ENCODE measurements around the gene LGALS3BP. TPM values are rescaled to one million over a fixed set of nuclear protein-coding genes. Genes with fewer than 3 reads are reported as not detected.
A peak's percentile ranks its signal among the peaks of the same experiment; 100 is the strongest.

Gene LGALS3BP
- total RNA-seq, 1 experiment from 2014 or later: 361 TPM

DNA sequence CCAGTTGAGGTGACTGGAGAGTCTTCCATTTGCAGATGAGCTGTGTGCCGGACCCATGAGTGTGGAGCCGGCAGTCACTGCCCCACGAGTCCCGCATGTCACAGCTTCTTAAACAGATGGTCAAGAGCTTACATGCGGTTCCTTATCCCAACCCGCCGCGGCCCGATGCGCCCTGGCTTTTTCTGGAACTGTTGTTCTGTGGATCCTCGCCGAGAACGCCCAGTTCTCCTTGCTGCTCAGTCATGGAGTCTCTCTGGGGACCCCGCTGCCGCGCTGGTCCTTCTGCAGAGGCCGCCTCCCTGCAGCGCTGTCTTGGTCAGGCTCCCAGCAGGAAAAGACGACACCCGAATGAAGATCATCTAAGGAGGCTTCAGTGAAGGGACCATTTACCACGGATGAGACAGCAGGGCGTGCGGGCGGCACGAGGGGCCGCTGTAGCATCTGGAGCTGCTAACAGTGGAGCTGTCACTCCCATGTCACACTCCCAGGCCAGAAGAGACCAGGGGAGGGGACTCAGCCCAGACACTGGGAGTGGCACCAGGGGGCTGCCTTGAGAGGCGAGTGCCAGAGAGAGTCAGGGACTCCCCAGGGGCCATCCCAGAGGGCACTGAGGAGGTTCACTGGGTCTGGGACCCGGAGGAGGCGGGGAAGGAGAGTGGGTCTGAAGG is 10.8 kb upstream of the LGALS3BP start:
- ChIA-PET CTCF (no interaction called here), POLR2A (no interaction called here)
- no peak for DNase-seq (ENCODE audit: low read depth, low spot score)
- Histone ChIP-seq H3K36me3 (ENCODE audit: control insufficient read depth, insufficient read depth, low read length) (peaks cover 4% of the 10 kb centered on the region), H3K4me1 (ENCODE audit: control insufficient read depth, insufficient read depth, low read length) (peaks cover 16% of the 10 kb centered on the region), H3K9me3 (ENCODE audit: control insufficient read depth, insufficient read depth, low read depth, low read length) (no peaks in the 10 kb centered on the region), H3K27me3 (ENCODE audit: control insufficient read depth, insufficient read depth, low read length) (no peaks in the 10 kb centered on the region), H3K27ac (ENCODE audit: low read length) (no peak overlapping the region), H3K4me3 (ENCODE audit: low read depth in 2 of 2, low read length in 2 of 2) (no peak overlapping the region)
- TF ChIP-seq, protein P1, sequence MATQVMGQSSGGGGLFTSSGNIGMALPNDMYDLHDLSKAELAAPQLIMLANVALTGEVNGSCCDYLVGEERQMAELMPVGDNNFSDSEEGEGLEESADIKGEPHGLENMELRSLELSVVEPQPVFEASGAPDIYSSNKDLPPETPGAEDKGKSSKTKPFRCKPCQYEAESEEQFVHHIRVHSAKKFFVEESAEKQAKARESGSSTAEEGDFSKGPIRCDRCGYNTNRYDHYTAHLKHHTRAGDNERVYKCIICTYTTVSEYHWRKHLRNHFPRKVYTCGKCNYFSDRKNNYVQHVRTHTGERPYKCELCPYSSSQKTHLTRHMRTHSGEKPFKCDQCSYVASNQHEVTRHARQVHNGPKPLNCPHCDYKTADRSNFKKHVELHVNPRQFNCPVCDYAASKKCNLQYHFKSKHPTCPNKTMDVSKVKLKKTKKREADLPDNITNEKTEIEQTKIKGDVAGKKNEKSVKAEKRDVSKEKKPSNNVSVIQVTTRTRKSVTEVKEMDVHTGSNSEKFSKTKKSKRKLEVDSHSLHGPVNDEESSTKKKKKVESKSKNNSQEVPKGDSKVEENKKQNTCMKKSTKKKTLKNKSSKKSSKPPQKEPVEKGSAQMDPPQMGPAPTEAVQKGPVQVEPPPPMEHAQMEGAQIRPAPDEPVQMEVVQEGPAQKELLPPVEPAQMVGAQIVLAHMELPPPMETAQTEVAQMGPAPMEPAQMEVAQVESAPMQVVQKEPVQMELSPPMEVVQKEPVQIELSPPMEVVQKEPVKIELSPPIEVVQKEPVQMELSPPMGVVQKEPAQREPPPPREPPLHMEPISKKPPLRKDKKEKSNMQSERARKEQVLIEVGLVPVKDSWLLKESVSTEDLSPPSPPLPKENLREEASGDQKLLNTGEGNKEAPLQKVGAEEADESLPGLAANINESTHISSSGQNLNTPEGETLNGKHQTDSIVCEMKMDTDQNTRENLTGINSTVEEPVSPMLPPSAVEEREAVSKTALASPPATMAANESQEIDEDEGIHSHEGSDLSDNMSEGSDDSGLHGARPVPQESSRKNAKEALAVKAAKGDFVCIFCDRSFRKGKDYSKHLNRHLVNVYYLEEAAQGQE (IDR thresholded peaks at IDR 0.05; ENCODE audit: insufficient read depth in 1 of 2, low read depth in 2 of 2, low read length in 1 of 2): no peak
- TF ChIP-seq, protein P2, sequence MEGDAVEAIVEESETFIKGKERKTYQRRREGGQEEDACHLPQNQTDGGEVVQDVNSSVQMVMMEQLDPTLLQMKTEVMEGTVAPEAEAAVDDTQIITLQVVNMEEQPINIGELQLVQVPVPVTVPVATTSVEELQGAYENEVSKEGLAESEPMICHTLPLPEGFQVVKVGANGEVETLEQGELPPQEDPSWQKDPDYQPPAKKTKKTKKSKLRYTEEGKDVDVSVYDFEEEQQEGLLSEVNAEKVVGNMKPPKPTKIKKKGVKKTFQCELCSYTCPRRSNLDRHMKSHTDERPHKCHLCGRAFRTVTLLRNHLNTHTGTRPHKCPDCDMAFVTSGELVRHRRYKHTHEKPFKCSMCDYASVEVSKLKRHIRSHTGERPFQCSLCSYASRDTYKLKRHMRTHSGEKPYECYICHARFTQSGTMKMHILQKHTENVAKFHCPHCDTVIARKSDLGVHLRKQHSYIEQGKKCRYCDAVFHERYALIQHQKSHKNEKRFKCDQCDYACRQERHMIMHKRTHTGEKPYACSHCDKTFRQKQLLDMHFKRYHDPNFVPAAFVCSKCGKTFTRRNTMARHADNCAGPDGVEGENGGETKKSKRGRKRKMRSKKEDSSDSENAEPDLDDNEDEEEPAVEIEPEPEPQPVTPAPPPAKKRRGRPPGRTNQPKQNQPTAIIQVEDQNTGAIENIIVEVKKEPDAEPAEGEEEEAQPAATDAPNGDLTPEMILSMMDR (IDR thresholded peaks at IDR 0.05): no peak
- no peak for TF ChIP-seq SIN3A (IDR thresholded peaks at IDR 0.05; ENCODE audit: borderline replicate concordance, insufficient read depth, low read depth, low read length)
- no peak; the same call in 1 of the 2 replicates for TF ChIP-seq POLR2AphosphoS5 (IDR thresholded peaks at IDR 0.05; ENCODE audit: low read depth, low read length)
- intact Hi-C loops (cut with micrococcal nuclease; ENCODE audit: unreplicated experiment): no loop called here
- in situ Hi-C loops (cut with HindIII; ENCODE audit: low pct_unique_long_range_greater_than_20kb, low sequenced_read_pairs): no loop called here
- no TSS peak for BruUV-seq (replicated peaks)
- no peak for ATAC-seq

GRCh38 chr17:78988152-78988551 is 8.4 kb upstream of the LGALS3BP start:
- Histone ChIP-seq H3K4me3 (ENCODE audit: low read depth in 2 of 2, low read length in 2 of 2) (no peak overlapping the region), H3K4me1 (ENCODE audit: control insufficient read depth, insufficient read depth, low read length) (peaks cover 16% of the 10 kb centered on the region), H3K27ac (ENCODE audit: low read length) (no peak overlapping the region), H3K27me3 (ENCODE audit: control insufficient read depth, insufficient read depth, low read length) (no peaks in the 10 kb centered on the region), H3K36me3 (ENCODE audit: control insufficient read depth, insufficient read depth, low read length) (peaks cover 4% of the 10 kb centered on the region; the same call in 1 of the 2 replicates), H3K9me3 (ENCODE audit: control insufficient read depth, insufficient read depth, low read depth, low read length) (no peaks in the 10 kb centered on the region)
- CTCF ChIA-PET: interaction anchor here (0.6 to 0.7 kb wide), 3 partner anchors 60 to 126 kb away, joined by 3 to 5 read pairs (median 3); partner anchors contain the start of gene ENGASE
- ATAC-seq (no peak), DNase-seq (ENCODE audit: low read depth, low spot score) (no peak)
- in situ Hi-C loops (cut with HindIII; ENCODE audit: low pct_unique_long_range_greater_than_20kb, low sequenced_read_pairs) (no loop called here), intact Hi-C loops (cut with micrococcal nuclease; ENCODE audit: unreplicated experiment) (no loop called here)
- peak; percentile 27 for TF ChIP-seq POLR2AphosphoS5 (IDR thresholded peaks at IDR 0.05; ENCODE audit: low read depth, low read length)
- no peak for TF ChIP-seq TCF7L2 (IDR thresholded peaks at IDR 0.05; ENCODE audit: low read depth, low read length)
- POLR2A ChIA-PET: interaction anchor here (0.7 kb wide), 1 partner anchor 92 kb away, joined by 5 read pairs; no protein-coding TSS in a partner anchor
- no TSS peak for BruUV-seq (replicated peaks)

Data from Panc1 (cell line).